IMR-90 (cell line): ENCODE measurements around the gene PARP12. TPM values are rescaled to one million over a fixed set of nuclear protein-coding genes. Genes with fewer than 3 reads are reported as not detected.

Source experiments
- ATAC-seq: fragments of 200-7000 bp; cut with Tn5 transposase; 2 replicates; pipeline ENCODE4 v1.9.1; 2020; ENCODE audit warnings: low read depth, mild to moderate bottlenecking, moderate library complexity
- BruUV-seq: library from RNA; stranded (reverse); fragments of 400-500 nt; replicated peaks from 2 replicates; lab custom pipeline; 2021; lab: Mats Ljungman, UMichigan
- CTCF ChIA-PET: fragments of 300-600 bp; formaldehyde crosslinking; extraction: SDS; loops from one replicate; lab custom pipeline; 2021; ENCODE audit warnings: antibody characterized with exemption; lab: Yijun Ruan, JAX
- POLR2A ChIA-PET: fragments of 300-600 bp; sonication (Branson Sonifier 250); formaldehyde crosslinking; loops from one replicate; lab custom pipeline; 2022; ENCODE audit warnings: antibody characterized with exemption; ENCODE audit not compliant: unreplicated experiment; lab: Charles Lee
- DNase-seq: peaks from one replicate; pipeline ENCODE4 v3.0.0; 2013
- H2AFZ ChIP-seq: replicated peaks from 2 replicates; pipeline ENCODE3; 2013; ENCODE audit warnings: low read length, mild to moderate bottlenecking; ENCODE audit not compliant: poor library complexity
- H2AK5ac ChIP-seq: 2 replicates; pipeline ENCODE4 v1.6.1; 2013; ENCODE audit warnings: low read depth, low read length, inconsistent platforms
- H2AK9ac ChIP-seq: replicated peaks from 2 replicates; pipeline ENCODE3; 2013; ENCODE audit warnings: mild to moderate bottlenecking, low read depth, low read length, moderate library complexity; ENCODE audit not compliant: poor library complexity
- H2BK120ac ChIP-seq: 2 replicates; pipeline ENCODE4 v1.6.1; 2013; ENCODE audit warnings: low read depth, low read length, inconsistent platforms
- H2BK15ac ChIP-seq: 3 replicates; pipeline ENCODE4 v1.6.1; 2013; ENCODE audit warnings: low read depth, low read length, inconsistent platforms
- H2BK20ac ChIP-seq: 2 replicates; pipeline ENCODE4 v1.6.1; 2013; ENCODE audit warnings: low read depth, mild to moderate bottlenecking, inconsistent platforms, low read length, moderate library complexity
- H2BK5ac ChIP-seq: 2 replicates; pipeline ENCODE4 v1.6.1; 2013; ENCODE audit warnings: mild to moderate bottlenecking, low read depth, low read length, inconsistent platforms; ENCODE audit not compliant: poor library complexity, severe bottlenecking
- H3K14ac ChIP-seq: replicated peaks from 2 replicates; pipeline ENCODE4 v1.6.1; 2013; ENCODE audit warnings: low read depth, low read length, inconsistent platforms
- H3K18ac ChIP-seq: 2 replicates; pipeline ENCODE4 v1.6.1; 2013; ENCODE audit warnings: low read depth, low read length, control low read depth
- H3K23ac ChIP-seq: 2 replicates; pipeline ENCODE4 v1.6.1; 2013; ENCODE audit warnings: low read depth, low read length, inconsistent platforms
- H3K27ac ChIP-seq: 2 replicates; pipeline ENCODE4 v1.5.1; 2013; ENCODE audit warnings: mild to moderate bottlenecking, control low read depth, low read length; ENCODE audit not compliant: insufficient read depth
- H3K27me3 ChIP-seq: 2 replicates; pipeline ENCODE4 v1.6.1; 2013; ENCODE audit warnings: low read length; ENCODE audit not compliant: control insufficient read depth, insufficient read depth
- H3K36me3 ChIP-seq: 2 replicates; pipeline ENCODE4 v1.6.1; 2013; ENCODE audit warnings: low read length, mixed read lengths; ENCODE audit not compliant: control insufficient read depth, insufficient read depth
- H3K4ac ChIP-seq: 2 replicates; pipeline ENCODE4 v1.6.1; 2013; ENCODE audit warnings: low read depth, low read length, inconsistent platforms
- H3K4me1 ChIP-seq: 2 replicates; pipeline ENCODE4 v1.6.1; 2013; ENCODE audit warnings: low read length, mixed read lengths; ENCODE audit not compliant: control insufficient read depth, insufficient read depth
- H3K4me2 ChIP-seq: 2 replicates; pipeline ENCODE4 v1.6.1; 2013; ENCODE audit warnings: low read depth, mild to moderate bottlenecking, control low read depth, low read length, moderate library complexity
- H3K4me3 ChIP-seq: 2 replicates; pipeline ENCODE4 v1.5.1; 2013; ENCODE audit warnings: low read depth, mild to moderate bottlenecking, control low read depth, low read length, moderate library complexity; ENCODE audit not compliant: insufficient read depth
- H3K56ac ChIP-seq: 2 replicates; pipeline ENCODE4 v1.6.1; 2013; ENCODE audit warnings: low read length, inconsistent platforms; ENCODE audit not compliant: insufficient read depth; ENCODE audit errors: extremely low read depth
- H3K79me1 ChIP-seq, 2 experiments: 2 replicates each; pipeline ENCODE4 v1.6.1; 2013; ENCODE audit warnings: low read length in 2 of 2, inconsistent platforms in 1 of 2, low read depth in 1 of 2
- H3K9ac ChIP-seq: 2 replicates; pipeline ENCODE4 v1.6.1; 2013; ENCODE audit warnings: low read depth, low read length, control low read depth
- H3K9me1 ChIP-seq: 2 replicates; pipeline ENCODE4 v1.6.1; 2013; ENCODE audit warnings: low read length, inconsistent platforms; ENCODE audit not compliant: insufficient read depth
- H3K9me3 ChIP-seq: 2 replicates; pipeline ENCODE4 v1.6.1; 2013; ENCODE audit warnings: low read length; ENCODE audit not compliant: control insufficient read depth, insufficient read depth
- H4K20me1 ChIP-seq: 2 replicates; pipeline ENCODE4 v1.6.1; 2013; ENCODE audit warnings: low read length, inconsistent platforms; ENCODE audit not compliant: insufficient read depth
- H4K5ac ChIP-seq: 2 replicates; pipeline ENCODE4 v1.6.1; 2013; ENCODE audit warnings: mild to moderate bottlenecking, low read depth, low read length, control low read depth
- H4K8ac ChIP-seq, 2 experiments: 2 replicates each; pipeline ENCODE4 v1.6.1; 2013; ENCODE audit warnings: low read depth in 2 of 2, low read length in 2 of 2, control low read depth in 1 of 2, inconsistent platforms in 1 of 2
- H4K91ac ChIP-seq: 2 replicates; pipeline ENCODE4 v1.6.1; 2013; ENCODE audit warnings: low read depth, low read length, inconsistent platforms; ENCODE audit not compliant: insufficient read depth
- CHD1 ChIP-seq: IDR thresholded peaks from 2 replicates; pipeline ENCODE4 v1.6.1; 2012; ENCODE audit warnings: low read depth, low read length, improper control_type of control experiment
- RAD21 ChIP-seq: IDR thresholded peaks from 2 replicates; pipeline ENCODE4 v1.6.1; 2012; ENCODE audit warnings: low read length, improper control_type of control experiment
- RCOR1 ChIP-seq: IDR thresholded peaks from 2 replicates; pipeline ENCODE4 v1.6.1; 2012; ENCODE audit warnings: mild to moderate bottlenecking, low read length, improper control_type of control experiment; ENCODE audit not compliant: insufficient replicate concordance
- WGBS, 2 experiments: methylation state at CpG; one replicate each; pipeline versions ENCODE4 v1.1.5 to v1.1.7; 2013; ENCODE audit warnings: missing lambda C conversion rate in 2 of 2; ENCODE audit not compliant: insufficient read length in 1 of 2; ENCODE audit errors: extremely low coverage in 2 of 2; 5-methylcytosine and 5-hydroxymethylcytosine counted together
- dilution Hi-C: fragments of 300-500 bp; cut with HindIII; formaldehyde crosslinking; loops from one replicate; pipeline ENCODE4 v1.14.3; 2018; ENCODE audit warnings: low sequenced_read_pairs; ENCODE audit not compliant: unreplicated experiment
- in situ Hi-C: fragments of 300-500 bp; cut with MboI; formaldehyde crosslinking; loops from 3 replicates; pipeline ENCODE4 v1.14.3; 2019; ENCODE audit warnings: low sequenced_read_pairs, inconsistent platforms, mixed read lengths
- intact Hi-C: fragments of 100-400 bp; cut with micrococcal nuclease; formaldehyde crosslinking; loops from 2 replicates; pipeline ENCODE4 v1.10.0; 2022
- polyA plus RNA-seq, 3 experiments: library from polyadenylated mRNA; depleted of rRNA; stranded (reverse); fragments of >200 nt; gene quantifications; 2 replicates each; pipeline ENCODE4 v1.2.3, GENCODE V29; 2012; ENCODE audit warnings: low replicate concordance in 1 of 3
- total RNA-seq: library from RNA; depleted of rRNA; stranded (reverse); fragments of >200 nt; gene quantifications from 2 replicates; pipeline ENCODE4 v1.2.3, GENCODE V29; 2012

Gene PARP12
- total and polyA plus RNA-seq, 2 of the 4 experiments (the other 2 are of a cell fraction): 7.2 to 11.3 TPM

- H3K14ac ChIP-seq: peak overlapping the region; percentile 81
- DNase-seq (no peak), ATAC-seq (no peak)
- POLR2A ChIA-PET: no interaction called here
- intact Hi-C loops (no loop called here), dilution Hi-C loops (no loop called here), in situ Hi-C loops (no loop called here)
- no peaks in the 10 kb centered on the region for H4K20me1 ChIP-seq
- BruUV-seq: no TSS peak
- peaks cover 25% of the 10 kb centered on the region for H3K9me1 ChIP-seq
- H3K56ac ChIP-seq: peak overlapping the region; percentile 14; the same call in 1 of the 2 replicates
- peak overlapping the region; percentile 88 for H2BK20ac ChIP-seq
- H2AFZ ChIP-seq: no peak overlapping the region
- no peaks in the 10 kb centered on the region for H3K9me3 ChIP-seq
- 0 out of 4 replicates have a peak, but pooled peaks cover 0 to 3% of the 10 kb centered on the region in 2 experiments for H3K79me1 ChIP-seq
- peaks cover 20% of the 10 kb centered on the region for H3K4me1 ChIP-seq
- H3K27me3 ChIP-seq: no peaks in the 10 kb centered on the region; the same call in 1 of the 2 replicates
- no peak overlapping the region; the same call in 1 of the 2 replicates for H3K4me2 ChIP-seq
- peak overlapping the region; percentile 19 for H2BK5ac ChIP-seq
- H2AK5ac ChIP-seq: peak overlapping the region; percentile 18; the same call in 1 of the 2 replicates
- 0 out of 2 replicates have a peak overlapping the region, but pooled peaks have one; percentile 21 for H3K23ac ChIP-seq
- no peak overlapping the region for H2AK9ac ChIP-seq
- no peak overlapping the region for H3K4me3 ChIP-seq
- peak overlapping the region; percentile 82; the same call in 1 of the 2 replicates for H3K27ac ChIP-seq
- peak overlapping the region; percentile 83 for H2BK120ac ChIP-seq
- peak overlapping the region; percentile 81 for H4K91ac ChIP-seq
- no CpG with 5 or more reads among the region's 1 CpG for WGBS, 2 experiments
- peak overlapping the region; percentile 29 to 69; a peak in 2 of 4 replicates for H4K8ac ChIP-seq
- H4K5ac ChIP-seq: peak overlapping the region; percentile 71
- H2BK15ac ChIP-seq: peak overlapping the region; percentile 59; the same call in 1 of the 3 replicates
- H3K9ac ChIP-seq: 0 out of 2 replicates have a peak overlapping the region, but pooled peaks have one; percentile 4
- CTCF ChIA-PET: interaction anchor here (0.7 to 1.7 kb wide), 4 partner anchors 313 to 375 kb away, joined by 3 to 6 read pairs (median 4); no protein-coding TSS in a partner anchor
- peak overlapping the region; percentile 85 for H3K18ac ChIP-seq
- peak overlapping the region; percentile 86 for H3K4ac ChIP-seq
- H3K36me3 ChIP-seq: no peaks in the 10 kb centered on the region
- no peak for TF ChIP-seq RAD21
- no peak for TF ChIP-seq CHD1
- TF ChIP-seq RCOR1: no peak
These were observed 68.4 kb downstream of the PARP12 start for GRCh38 chr7:139994356-139994755.
